SK-N-SH treated with all-trans-retinoic acid at 6 μM for 48 hours (cell line): ENCODE measurements around the gene SULT1B1.

Experiments used
- PPARA ChIP-seq: fragments of 250-450 bp; sonication (Bioruptor Pico); IDR thresholded peaks from 2 replicates; pipeline ENCODE4 v1.5.0; 2020; ENCODE audit warnings: mild to moderate bottlenecking, borderline replicate concordance
- TF ChIP-seq, protein P1 (sequence below): fragments of 250-450 bp; sonication (Bioruptor Pico); IDR thresholded peaks from 2 replicates; pipeline ENCODE4 v1.8.0; 2020; ENCODE audit warnings: mild to moderate bottlenecking, moderate library complexity, borderline replicate concordance

DNA sequence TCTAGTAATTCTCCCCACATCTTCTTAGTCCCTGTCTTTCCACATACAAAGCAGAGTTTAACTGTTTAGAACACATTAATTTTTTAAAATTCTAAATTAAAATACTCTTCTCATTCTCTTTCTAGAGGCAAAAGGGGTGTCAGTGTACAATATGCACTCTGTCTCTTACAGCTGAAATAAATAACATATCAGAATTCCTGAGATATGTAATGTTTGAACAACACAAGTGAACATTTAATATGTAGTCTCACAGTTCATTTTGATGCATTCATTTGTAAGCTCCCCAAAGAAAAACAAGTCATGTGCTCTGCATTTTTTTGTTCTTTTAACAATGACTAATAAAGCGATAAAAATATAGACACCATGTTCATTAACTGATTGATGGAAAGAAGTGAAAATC lies 19.7 kb upstream of the SULT1B1 start:
- TF ChIP-seq PPARA (CRISPR knock-in tag), result no peak
- TF ChIP-seq, protein P1, sequence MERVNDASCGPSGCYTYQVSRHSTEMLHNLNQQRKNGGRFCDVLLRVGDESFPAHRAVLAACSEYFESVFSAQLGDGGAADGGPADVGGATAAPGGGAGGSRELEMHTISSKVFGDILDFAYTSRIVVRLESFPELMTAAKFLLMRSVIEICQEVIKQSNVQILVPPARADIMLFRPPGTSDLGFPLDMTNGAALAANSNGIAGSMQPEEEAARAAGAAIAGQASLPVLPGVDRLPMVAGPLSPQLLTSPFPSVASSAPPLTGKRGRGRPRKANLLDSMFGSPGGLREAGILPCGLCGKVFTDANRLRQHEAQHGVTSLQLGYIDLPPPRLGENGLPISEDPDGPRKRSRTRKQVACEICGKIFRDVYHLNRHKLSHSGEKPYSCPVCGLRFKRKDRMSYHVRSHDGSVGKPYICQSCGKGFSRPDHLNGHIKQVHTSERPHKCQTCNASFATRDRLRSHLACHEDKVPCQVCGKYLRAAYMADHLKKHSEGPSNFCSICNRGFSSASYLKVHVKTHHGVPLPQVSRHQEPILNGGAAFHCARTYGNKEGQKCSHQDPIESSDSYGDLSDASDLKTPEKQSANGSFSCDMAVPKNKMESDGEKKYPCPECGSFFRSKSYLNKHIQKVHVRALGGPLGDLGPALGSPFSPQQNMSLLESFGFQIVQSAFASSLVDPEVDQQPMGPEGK, result no peak
